OCI-LY1 (cell line): ENCODE data around the gene PRADC1.

Experiments
- H2AFZ ChIP-seq: fragments of 200-600 bp; sonication (generic), shearing (Covaris generic); 2 replicates; pipeline ENCODE4 v1.6.0; 2014; ENCODE audit warnings: antibody characterized with exemption, mild to moderate bottlenecking, low read length
- H3F3A ChIP-seq: fragments of 200-600 bp; sonication (generic), shearing (Covaris generic); 2 replicates; pipeline ENCODE4 v1.6.0; 2014; ENCODE audit warnings: mild to moderate bottlenecking, antibody characterized with exemption, low read length, moderate library complexity; ENCODE audit not compliant: insufficient read depth
- H3K27ac ChIP-seq: fragments of 200-600 bp; sonication (generic); 2 replicates; pipeline ENCODE4 v1.5.1; 2014; ENCODE audit warnings: low read length, mixed run types, mild to moderate bottlenecking, low read depth; ENCODE audit not compliant: poor library complexity, severe bottlenecking
- H3K27me3 ChIP-seq: fragments of 200-600 bp; sonication (generic); 2 replicates; pipeline ENCODE4 v1.6.0; 2014; ENCODE audit warnings: antibody characterized with exemption, mild to moderate bottlenecking, low read length, moderate library complexity; ENCODE audit not compliant: insufficient read depth
- H3K36me3 ChIP-seq: fragments of 200-600 bp; sonication (generic); 2 replicates; pipeline ENCODE4 v1.6.1; 2014; ENCODE audit warnings: mild to moderate bottlenecking, antibody characterized with exemption, low read length, moderate library complexity, mixed read lengths; ENCODE audit not compliant: insufficient read depth
- H3K4me1 ChIP-seq: fragments of 200-600 bp; sonication (generic); 2 replicates; pipeline ENCODE4 v1.5.1; 2014; ENCODE audit warnings: mild to moderate bottlenecking, low read length, moderate library complexity; ENCODE audit not compliant: insufficient read depth, severe bottlenecking
- H3K4me2 ChIP-seq: fragments of 200-600 bp; sonication (generic), shearing (Covaris generic); 2 replicates; pipeline ENCODE4 v1.6.1; 2014; ENCODE audit warnings: low read length
- H3K4me3 ChIP-seq: fragments of 200-600 bp; sonication (generic); 2 replicates; pipeline ENCODE4 v1.5.1; 2014; ENCODE audit warnings: low read length, low read depth, mild to moderate bottlenecking, mixed read lengths; ENCODE audit not compliant: poor library complexity, severe bottlenecking
- H3K79me2 ChIP-seq: fragments of 200-600 bp; shearing (Covaris generic); 2 replicates; pipeline ENCODE4 v1.6.1; 2016; ENCODE audit warnings: mixed run types, low read length, mixed read lengths; ENCODE audit not compliant: insufficient read depth
- H3K9ac ChIP-seq: fragments of 200-600 bp; sonication (generic), shearing (Covaris generic); 2 replicates; pipeline ENCODE4 v1.6.1; 2014; ENCODE audit warnings: mild to moderate bottlenecking, low read length, mixed read lengths
- H3K9me2 ChIP-seq: fragments of 200-600 bp; sonication (generic), shearing (Covaris generic); 2 replicates; pipeline ENCODE4 v1.6.1; 2014; ENCODE audit warnings: low read depth, mild to moderate bottlenecking, low read length, mixed read lengths
- H3K9me3 ChIP-seq: fragments of 200-600 bp; shearing (Covaris generic); 2 replicates; pipeline ENCODE4 v1.6.1; 2014; ENCODE audit warnings: low read length, mixed read lengths
- H4K20me1 ChIP-seq: fragments of 200-600 bp; sonication (generic), shearing (Covaris generic); 2 replicates; pipeline ENCODE4 v1.6.0; 2016; ENCODE audit warnings: mild to moderate bottlenecking, low read length; ENCODE audit not compliant: insufficient read depth
- CTCF ChIP-seq: fragments of 200-600 bp; sonication (generic), shearing (Covaris generic); IDR thresholded peaks from 2 replicates; pipeline ENCODE4 v1.5.1; 2017; ENCODE audit warnings: mild to moderate bottlenecking, antibody characterized with exemption, low read length, moderate library complexity, mixed read lengths
- EZH2 ChIP-seq: fragments of 200-600 bp; sonication (generic), shearing (Covaris generic); IDR thresholded peaks from 2 replicates; pipeline ENCODE4 v1.8.0; 2017; ENCODE audit warnings: borderline replicate concordance, mixed run types, mild to moderate bottlenecking, antibody characterized with exemption, low read length, moderate library complexity, mixed read lengths

The PRADC1 gene

GRCh38 chr2:73238149-73238548, 5.1 kb upstream of the PRADC1 start:
- no peak overlapping the region for H3K4me2 ChIP-seq
- H3K9me3 ChIP-seq: no peaks in the 10 kb centered on the region
- peaks cover 71% of the 10 kb centered on the region for H3K79me2 ChIP-seq
- no peak overlapping the region for H3K4me3 ChIP-seq
- TF ChIP-seq CTCF: no peak
- TF ChIP-seq EZH2: no peak
- H3K4me1 ChIP-seq: peaks cover 24% of the 10 kb centered on the region
- no peaks in the 10 kb centered on the region; the same call in 1 of the 2 replicates for H4K20me1 ChIP-seq
- H3F3A ChIP-seq: no peaks in the 10 kb centered on the region
- H3K9ac ChIP-seq: no peak overlapping the region
- H3K27ac ChIP-seq: no peak overlapping the region
- no peaks in the 10 kb centered on the region for H3K27me3 ChIP-seq
- H3K36me3 ChIP-seq: peaks cover 75% of the 10 kb centered on the region
- H2AFZ ChIP-seq: no peak overlapping the region
- H3K9me2 ChIP-seq: no peaks in the 10 kb centered on the region

- TF ChIP-seq EZH2 (no peak), CTCF (no peak)
These were observed 4.1 kb upstream of the PRADC1 start for GRCh38 chr2:73237168-73237567.

GRCh38 chr2:73235315-73236028, 2.4 kb upstream of the PRADC1 start:
- H3F3A ChIP-seq: no peaks in the 10 kb centered on the region
- no peaks in the 10 kb centered on the region; the same call in 1 of the 2 replicates for H4K20me1 ChIP-seq
- H3K4me3 ChIP-seq: peak overlapping the region; percentile 79
- TF ChIP-seq EZH2 (no peak), CTCF (no peak)
- H3K9me3 ChIP-seq: no peaks in the 10 kb centered on the region
- H3K79me2 ChIP-seq: peaks cover 63% of the 10 kb centered on the region
- no peaks in the 10 kb centered on the region for H3K9me2 ChIP-seq
- H3K9ac ChIP-seq: peak overlapping the region; percentile 95
- peak overlapping the region; percentile 97 for H3K4me2 ChIP-seq
- H3K27me3 ChIP-seq: no peaks in the 10 kb centered on the region
- H3K27ac ChIP-seq: no peak overlapping the region
- H3K4me1 ChIP-seq: peaks cover 30% of the 10 kb centered on the region
- H3K36me3 ChIP-seq: peaks cover 48% of the 10 kb centered on the region
- H2AFZ ChIP-seq: no peak overlapping the region

More at GRCh38 chr2:73237168-73237567, 4.1 kb upstream of the PRADC1 start:
- H3K36me3 ChIP-seq: peaks cover 65% of the 10 kb centered on the region
- no peaks in the 10 kb centered on the region for H3K27me3 ChIP-seq
- no peak overlapping the region for H3K27ac ChIP-seq
- peak overlapping the region; percentile 27; the same call in 1 of the 2 replicates for H3K4me2 ChIP-seq
- no peaks in the 10 kb centered on the region for H3K9me2 ChIP-seq
- H3K79me2 ChIP-seq: peaks cover 71% of the 10 kb centered on the region
- H3F3A ChIP-seq: no peaks in the 10 kb centered on the region
- no peak overlapping the region for H2AFZ ChIP-seq
- H3K4me3 ChIP-seq: peak overlapping the region; percentile 14
- H3K4me1 ChIP-seq: peaks cover 29% of the 10 kb centered on the region
- H3K9ac ChIP-seq: peak overlapping the region; percentile 12; the same call in 1 of the 2 replicates
- no peaks in the 10 kb centered on the region; the same call in 1 of the 2 replicates for H4K20me1 ChIP-seq
- H3K9me3 ChIP-seq: no peaks in the 10 kb centered on the region
